ENCODE results near the gene WNT2B.
A peak's percentile ranks its signal among the peaks of the same experiment; 100 is the strongest.

WNT2B gene

GRCh38 chr1:112492076-112492475 is 16.7 kb upstream of the WNT2B start:
- TF ChIP-seq GATA1 (IDR thresholded peaks at IDR 0.05; ENCODE audit: low read depth, low read length) (no peak), POLR2A (IDR thresholded peaks at IDR 0.05; ENCODE audit: low read length) (no peak)
- no peak for DNase-seq

DNA sequence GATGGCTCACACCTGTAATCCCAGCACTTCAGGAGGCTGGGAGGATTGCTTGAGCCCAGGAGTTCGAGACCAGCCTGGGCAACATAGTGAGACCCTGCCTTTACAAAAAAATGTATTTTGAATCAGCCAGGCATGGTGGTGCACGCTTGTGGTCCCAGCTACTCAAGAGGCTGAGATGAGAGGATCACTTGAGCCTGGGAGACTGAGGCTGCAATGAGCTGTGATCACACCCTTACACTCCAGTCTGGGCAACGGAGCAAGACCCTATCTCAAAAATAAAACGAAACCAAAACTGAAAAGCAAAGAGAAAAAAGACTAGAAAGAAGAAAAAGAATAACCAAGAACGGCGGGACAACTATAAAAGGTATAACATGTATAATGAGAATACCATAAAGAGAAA is 15.4 kb upstream of the WNT2B start:
- TF ChIP-seq POLR2A (IDR thresholded peaks at IDR 0.05; ENCODE audit: low read length) = no peak
- no peak for TF ChIP-seq GATA1 (IDR thresholded peaks at IDR 0.05; ENCODE audit: low read depth, low read length)
- no peak for DNase-seq

- no peak for DNase-seq
- no peak for TF ChIP-seq POLR2A (IDR thresholded peaks at IDR 0.05; ENCODE audit: low read length)
- no peak for TF ChIP-seq GATA1 (IDR thresholded peaks at IDR 0.05; ENCODE audit: low read depth, low read length)
Measured at GRCh38 chr1:112496290-112496689, 12.5 kb upstream of the WNT2B start.

DNA sequence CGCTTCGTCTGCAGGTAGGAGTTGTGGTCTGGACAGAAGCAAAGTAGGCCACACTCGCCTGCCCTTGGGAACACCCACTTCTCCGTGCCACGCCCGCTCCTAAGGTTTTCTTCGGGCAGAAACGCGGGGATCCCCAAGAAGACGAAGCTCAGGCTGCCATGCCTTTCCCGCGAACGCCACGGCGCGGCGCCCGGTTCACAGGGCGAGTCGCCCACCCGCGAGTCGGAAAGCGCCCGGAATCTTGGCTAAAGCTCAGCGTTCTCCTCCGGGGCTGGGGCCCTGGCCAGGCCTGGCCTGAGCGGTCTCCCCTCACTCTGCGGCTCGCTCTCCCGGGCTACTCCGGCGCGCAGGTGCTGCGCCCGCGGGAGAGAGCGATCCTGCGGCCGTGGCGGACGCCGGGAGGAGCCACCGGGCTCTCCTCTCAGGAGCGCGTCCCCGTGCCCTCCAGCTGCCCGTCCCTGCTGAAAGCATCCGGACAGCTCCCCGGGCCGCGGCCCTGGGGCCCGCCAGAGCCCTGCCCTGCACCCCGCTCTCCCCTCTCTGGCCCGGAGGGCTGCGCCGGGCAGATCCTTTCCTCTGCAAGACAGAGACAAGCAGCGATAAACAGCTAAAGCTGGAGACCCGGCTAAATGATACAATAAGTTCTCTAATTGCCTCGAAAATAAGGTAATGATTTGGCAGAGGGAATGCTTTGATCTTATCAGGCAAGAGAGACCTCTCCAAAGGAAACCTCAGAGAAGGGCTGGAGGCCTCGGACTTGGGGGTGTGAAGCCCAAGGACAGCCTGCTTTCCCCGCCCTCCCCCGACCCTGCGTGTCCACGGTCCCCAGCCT is 6.7 kb upstream of the WNT2B start:
- TF ChIP-seq POLR2A (IDR thresholded peaks at IDR 0.05; ENCODE audit: low read length) (no peak), GATA1 (IDR thresholded peaks at IDR 0.05; ENCODE audit: low read depth, low read length) (no peak)
- peak; percentile 44 to 68 for DNase-seq

GRCh38 chr1:112502826-112503225 is 5.9 kb upstream of the WNT2B start:
- no peak for TF ChIP-seq GATA1 (IDR thresholded peaks at IDR 0.05; ENCODE audit: low read depth, low read length)
- TF ChIP-seq POLR2A (IDR thresholded peaks at IDR 0.05; ENCODE audit: low read length) = no peak
- DNase-seq = no peak

- no peak for TF ChIP-seq GATA1 (IDR thresholded peaks at IDR 0.05; ENCODE audit: low read depth, low read length)
- TF ChIP-seq POLR2A (IDR thresholded peaks at IDR 0.05; ENCODE audit: low read length) = no peak
- no peak for DNase-seq
Measured at GRCh38 chr1:112504001-112504660, 4.6 kb upstream of the WNT2B start.

GRCh38 chr1:112504661-112505399 is 3.9 kb upstream of the WNT2B start:
- DNase-seq = no peak
- TF ChIP-seq POLR2A (IDR thresholded peaks at IDR 0.05; ENCODE audit: low read length) = no peak
- TF ChIP-seq GATA1 (IDR thresholded peaks at IDR 0.05; ENCODE audit: low read depth, low read length) = no peak

DNA sequence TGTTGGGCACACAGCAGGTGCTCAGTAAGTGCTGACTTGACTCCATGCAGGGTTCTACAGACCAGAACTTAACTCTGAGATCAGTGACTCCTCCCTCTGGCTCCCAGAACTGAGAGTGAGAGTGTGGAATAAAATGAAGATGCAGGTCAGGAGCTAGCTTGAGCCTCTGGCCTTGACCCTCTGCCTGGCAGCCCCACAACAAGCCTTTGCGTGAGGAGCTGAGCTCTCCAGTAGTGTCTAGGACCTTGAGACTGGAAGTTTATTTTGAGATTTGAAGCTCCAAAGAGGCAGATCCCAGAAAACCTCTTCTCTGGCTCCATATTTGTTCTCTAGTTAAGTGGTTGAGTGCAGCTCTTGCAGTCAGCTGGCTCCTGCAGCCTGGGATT is 3.4 kb upstream of the WNT2B start:
- TF ChIP-seq GATA1 (IDR thresholded peaks at IDR 0.05; ENCODE audit: low read depth, low read length) (no peak), POLR2A (IDR thresholded peaks at IDR 0.05; ENCODE audit: low read length) (no peak)
- DNase-seq = no peak

DNA sequence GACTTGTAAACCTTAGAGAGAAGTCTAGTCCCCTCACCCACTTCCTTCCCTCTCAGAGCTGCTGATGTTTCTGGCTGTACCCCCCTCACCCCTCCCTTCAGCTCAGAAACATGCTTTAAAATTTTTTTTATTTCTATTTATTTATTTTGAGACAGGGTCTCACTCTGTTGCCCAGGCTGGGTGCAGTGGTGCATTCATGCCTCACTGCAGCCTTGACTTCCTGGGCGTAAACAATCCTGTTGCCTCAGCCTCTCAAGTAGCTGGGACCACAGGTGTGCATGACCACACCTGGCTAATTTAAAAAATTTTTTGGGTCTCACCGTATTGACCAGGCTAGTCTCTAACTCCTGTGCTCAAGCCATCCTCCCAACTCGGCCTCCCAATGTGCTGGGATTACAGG is 2.9 kb upstream of the WNT2B start:
- no peak for TF ChIP-seq GATA1 (IDR thresholded peaks at IDR 0.05; ENCODE audit: low read depth, low read length)
- no peak for TF ChIP-seq POLR2A (IDR thresholded peaks at IDR 0.05; ENCODE audit: low read length)
- DNase-seq = no peak

DNA sequence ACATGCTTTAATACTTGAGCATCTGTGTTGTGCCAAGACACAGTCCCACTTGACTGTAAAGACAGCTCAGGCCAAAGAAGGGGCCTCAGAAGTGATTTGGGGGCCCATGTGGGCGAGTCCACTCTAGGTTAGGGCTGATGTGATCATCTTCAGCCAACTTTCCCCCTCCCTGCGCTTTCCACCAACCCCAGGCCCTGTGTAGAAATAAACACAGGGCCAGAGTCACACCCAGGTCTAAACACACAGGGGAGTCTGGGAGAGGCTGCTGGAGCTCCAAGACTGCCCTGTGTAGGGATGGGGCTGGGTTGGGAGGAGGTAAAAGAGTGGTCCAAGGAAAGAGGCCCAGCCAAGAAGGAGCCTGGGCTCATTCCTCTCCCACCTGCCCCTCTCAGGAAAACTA is 2.5 kb upstream of the WNT2B start:
- DNase-seq = no peak
- TF ChIP-seq GATA1 (IDR thresholded peaks at IDR 0.05; ENCODE audit: low read depth, low read length) (no peak), POLR2A (IDR thresholded peaks at IDR 0.05; ENCODE audit: low read length) (no peak)

DNA sequence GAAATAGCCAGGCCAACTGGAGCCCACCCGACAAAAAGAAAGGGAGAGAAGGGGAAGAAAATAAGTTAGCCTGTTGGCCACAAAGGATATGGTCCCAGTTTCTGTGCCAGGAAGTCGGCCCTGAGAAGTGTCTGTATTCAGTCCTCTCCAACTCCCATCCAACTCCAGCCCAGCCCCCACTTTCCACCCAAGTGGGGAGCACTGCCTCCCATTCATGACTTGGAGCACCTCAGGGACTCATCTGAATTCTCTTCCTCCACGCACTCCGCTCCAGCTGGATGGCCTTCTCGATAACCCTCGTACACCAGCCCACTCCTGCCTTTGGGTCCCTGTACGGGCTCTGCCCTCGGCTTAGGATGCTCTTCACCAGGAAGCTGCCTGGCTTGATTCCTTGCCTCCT is 2.0 kb upstream of the WNT2B start:
- DNase-seq = no peak
- TF ChIP-seq GATA1 (IDR thresholded peaks at IDR 0.05; ENCODE audit: low read depth, low read length) (no peak), POLR2A (IDR thresholded peaks at IDR 0.05; ENCODE audit: low read length) (no peak)

DNA sequence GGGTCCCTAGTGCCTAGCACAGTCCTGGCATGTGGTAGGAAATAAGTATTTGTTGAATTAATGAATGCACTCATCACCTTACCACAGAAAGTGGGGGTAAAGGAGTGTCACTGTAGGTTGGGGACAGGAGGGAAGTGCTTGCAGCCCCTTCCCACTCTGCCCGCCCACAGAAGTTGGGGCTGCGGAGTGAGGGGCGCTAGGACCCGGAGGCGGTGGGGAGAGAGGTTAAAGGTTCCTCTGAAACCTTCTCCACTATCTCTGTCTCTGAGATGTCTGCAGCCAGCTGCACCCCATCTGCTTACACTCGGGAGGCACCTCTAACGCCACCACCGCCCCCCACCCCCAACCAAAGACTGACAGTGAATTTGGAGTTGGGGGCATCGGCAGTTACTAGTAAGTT is 1.4 kb upstream of the WNT2B start:
- DNase-seq = no peak
- no peak for TF ChIP-seq GATA1 (IDR thresholded peaks at IDR 0.05; ENCODE audit: low read depth, low read length)
- TF ChIP-seq POLR2A (IDR thresholded peaks at IDR 0.05; ENCODE audit: low read length) = no peak

- TF ChIP-seq GATA1 (IDR thresholded peaks at IDR 0.05; ENCODE audit: low read depth, low read length) (no peak), POLR2A (IDR thresholded peaks at IDR 0.05; ENCODE audit: low read length) (no peak)
- no peak for DNase-seq
Measured at GRCh38 chr1:112507921-112508277, 866 bp upstream of the WNT2B start.

DNA sequence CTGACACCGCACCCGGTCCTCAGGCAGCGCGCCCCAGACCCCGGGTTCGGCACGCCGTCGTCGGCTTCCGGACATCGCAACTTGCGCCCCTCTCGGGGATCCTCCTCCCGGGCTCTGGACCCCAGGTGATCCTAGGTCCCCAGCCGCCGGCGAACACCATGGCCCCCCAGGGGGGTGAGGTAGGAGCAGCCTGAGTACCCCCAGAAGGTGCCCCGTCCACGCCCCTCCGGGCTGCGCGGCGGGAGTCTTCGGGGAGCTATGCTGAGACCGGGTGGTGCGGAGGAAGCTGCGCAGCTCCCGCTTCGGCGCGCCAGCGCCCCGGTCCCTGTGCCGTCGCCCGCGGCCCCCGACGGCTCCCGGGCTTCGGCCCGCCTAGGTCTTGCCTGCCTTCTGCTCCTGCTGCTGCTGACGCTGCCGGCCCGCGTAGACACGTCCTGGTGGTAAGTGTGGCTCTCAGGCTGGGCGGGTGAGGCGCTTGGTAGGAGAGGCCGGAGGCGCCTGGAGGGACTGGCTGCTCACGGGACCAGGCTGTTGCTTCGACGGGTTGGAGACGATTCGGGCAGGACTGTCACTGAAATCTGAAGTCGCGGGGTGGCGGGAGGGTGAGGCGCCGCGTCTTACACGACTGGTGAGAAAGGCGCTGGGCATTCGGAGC is 367 bp downstream of the WNT2B start:
- peak; percentile 15 to 20 for DNase-seq
- TF ChIP-seq GATA1 (IDR thresholded peaks at IDR 0.05; ENCODE audit: low read depth, low read length) (no peak), POLR2A (IDR thresholded peaks at IDR 0.05; ENCODE audit: low read length) (no peak)
